OCI-LY7 (cell line): ENCODE data around the gene GRK5. TPM values are rescaled to one million over a fixed set of nuclear protein-coding genes. Genes with fewer than 3 reads are reported as not detected.

Experiments
- BruUV-seq: library from RNA; stranded (reverse); fragments of 400-500 nt; replicated peaks from 2 replicates; lab custom pipeline; 2021; lab: Mats Ljungman, UMichigan
- CTCF ChIA-PET: fragments of 300-600 bp; sonication (Branson Sonifier 250); formaldehyde crosslinking; loops from one replicate; lab custom pipeline; 2022; ENCODE audit warnings: antibody characterized with exemption; ENCODE audit not compliant: unreplicated experiment; lab: Charles Lee
- POLR2A ChIA-PET: fragments of 300-600 bp; sonication (Branson Sonifier 250); formaldehyde crosslinking; loops from one replicate; lab custom pipeline; 2022; ENCODE audit warnings: antibody characterized with exemption; lab: Charles Lee
- DNase-seq: peaks from one replicate; pipeline ENCODE4 v3.0.0-alpha.2; 2015; ENCODE audit warnings: low spot score
- H2AFZ ChIP-seq: fragments of 200-600 bp; sonication (generic), shearing (Covaris generic); 2 replicates; pipeline ENCODE4 v1.6.1; 2014; ENCODE audit warnings: mild to moderate bottlenecking, antibody characterized with exemption, low read length, moderate library complexity
- H3K27ac ChIP-seq: fragments of 200-600 bp; sonication (generic); 2 replicates; pipeline ENCODE4 v1.5.1; 2014; ENCODE audit warnings: mixed run types, low read depth, mild to moderate bottlenecking, moderate library complexity, low read length, inconsistent platforms; ENCODE audit not compliant: poor library complexity, severe bottlenecking
- H3K36me3 ChIP-seq: fragments of 200-600 bp; sonication (generic); 2 replicates; pipeline ENCODE4 v1.6.1; 2014; ENCODE audit warnings: mild to moderate bottlenecking, antibody characterized with exemption, low read length, moderate library complexity, mixed read lengths; ENCODE audit not compliant: insufficient read depth
- H3K4me1 ChIP-seq: fragments of 200-600 bp; sonication (generic); 2 replicates; pipeline ENCODE4 v1.5.1; 2014; ENCODE audit warnings: mild to moderate bottlenecking, low read length; ENCODE audit not compliant: insufficient read depth, poor library complexity, severe bottlenecking
- H3K4me2 ChIP-seq: fragments of 200-600 bp; sonication (generic); 2 replicates; pipeline ENCODE4 v1.6.1; 2014; ENCODE audit warnings: mild to moderate bottlenecking, low read length
- H3K4me3 ChIP-seq: fragments of 200-600 bp; sonication (generic); 2 replicates; pipeline ENCODE4 v1.5.1; 2014; ENCODE audit warnings: mild to moderate bottlenecking, low read depth, low read length; ENCODE audit not compliant: poor library complexity, severe bottlenecking
- H3K79me2 ChIP-seq: fragments of 200-600 bp; sonication (generic); 2 replicates; pipeline ENCODE4 v1.6.1; 2016; ENCODE audit warnings: low read depth, mild to moderate bottlenecking, low read length, moderate library complexity, mixed read lengths; ENCODE audit not compliant: insufficient read depth
- H3K9me2 ChIP-seq: fragments of 200-600 bp; sonication (generic); 2 replicates; pipeline ENCODE4 v1.6.1; 2016; ENCODE audit warnings: mild to moderate bottlenecking, low read length, mixed read lengths; ENCODE audit not compliant: insufficient read depth
- H3K9me3 ChIP-seq: fragments of 200-600 bp; sonication (generic); 2 replicates; pipeline ENCODE4 v1.6.1; 2014; ENCODE audit warnings: mild to moderate bottlenecking, mixed run types, low read length, mixed read lengths
- H4K20me1 ChIP-seq: fragments of 200-600 bp; sonication (generic); 2 replicates; pipeline ENCODE4 v1.6.1; 2014; ENCODE audit warnings: mild to moderate bottlenecking, antibody characterized with exemption, low read length, moderate library complexity, mixed read lengths; ENCODE audit not compliant: insufficient read depth
- EZH2phosphoT487 ChIP-seq: fragments of 200-600 bp; sonication (generic); IDR thresholded peaks from 2 replicates; pipeline ENCODE4 v1.6.1; 2018; ENCODE audit warnings: low read depth, borderline replicate concordance, mild to moderate bottlenecking, mixed run types, antibody characterized with exemption, low read length, moderate library complexity, mixed read lengths
- intact Hi-C: fragments of 100-400 bp; cut with micrococcal nuclease; formaldehyde crosslinking; loops from one replicate; pipeline ENCODE4 v1.10.0; 2022; ENCODE audit not compliant: unreplicated experiment
- total RNA-seq, 2 experiments: library from RNA; depleted of rRNA in 1 of 2; stranded (reverse); fragments of >200 nt in 1 of 2; shearing (Covaris generic) in 1 of 2; gene quantifications; 2 replicates each; pipeline ENCODE4 v1.2.3, GENCODE V29; 2014 to 2022
- TF ChIP-seq, protein P1 (sequence below): fragments of 200-600 bp; sonication (generic); conservative IDR thresholded peaks from 2 replicates; pipeline ENCODE4 v1.5.1; 2014; ENCODE audit warnings: mild to moderate bottlenecking, antibody characterized with exemption, low read length, moderate library complexity, mixed read lengths

GRK5 gene
- total RNA-seq, 2 experiments from 2014 or later = 4.7 to 10.2 TPM

DNA sequence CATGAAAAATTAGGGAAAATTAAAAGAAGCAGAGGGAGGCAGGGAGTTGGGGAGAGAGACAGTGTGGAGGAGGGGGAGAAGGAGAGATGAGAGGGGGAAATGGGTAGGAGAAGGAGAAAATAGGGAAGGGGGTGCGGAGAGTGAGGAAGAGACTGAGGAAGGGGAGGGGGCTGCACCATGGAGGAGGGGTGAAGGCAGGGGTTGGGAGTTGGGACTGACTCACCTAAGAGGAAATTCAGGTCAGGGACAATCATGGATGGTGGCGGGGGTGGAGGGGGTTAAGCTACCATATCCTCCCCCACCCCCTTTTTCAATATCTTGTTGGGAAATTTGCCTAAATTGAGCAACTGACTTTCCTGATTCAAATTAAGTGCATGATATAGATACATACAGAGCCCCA, 8.0 kb downstream of the GRK5 start:
- H3K27ac ChIP-seq = no peak overlapping the region
- H3K4me1 ChIP-seq = no peaks in the 10 kb centered on the region
- no TSS peak for BruUV-seq
- H3K4me2 ChIP-seq = no peak overlapping the region
- no peak for DNase-seq
- H3K36me3 ChIP-seq = no peaks in the 10 kb centered on the region
- no peaks in the 10 kb centered on the region for H3K9me3 ChIP-seq
- intact Hi-C loops = no loop called here
- no peaks in the 10 kb centered on the region for H4K20me1 ChIP-seq
- TF ChIP-seq EZH2phosphoT487 = no peak
- TF ChIP-seq, protein P1, sequence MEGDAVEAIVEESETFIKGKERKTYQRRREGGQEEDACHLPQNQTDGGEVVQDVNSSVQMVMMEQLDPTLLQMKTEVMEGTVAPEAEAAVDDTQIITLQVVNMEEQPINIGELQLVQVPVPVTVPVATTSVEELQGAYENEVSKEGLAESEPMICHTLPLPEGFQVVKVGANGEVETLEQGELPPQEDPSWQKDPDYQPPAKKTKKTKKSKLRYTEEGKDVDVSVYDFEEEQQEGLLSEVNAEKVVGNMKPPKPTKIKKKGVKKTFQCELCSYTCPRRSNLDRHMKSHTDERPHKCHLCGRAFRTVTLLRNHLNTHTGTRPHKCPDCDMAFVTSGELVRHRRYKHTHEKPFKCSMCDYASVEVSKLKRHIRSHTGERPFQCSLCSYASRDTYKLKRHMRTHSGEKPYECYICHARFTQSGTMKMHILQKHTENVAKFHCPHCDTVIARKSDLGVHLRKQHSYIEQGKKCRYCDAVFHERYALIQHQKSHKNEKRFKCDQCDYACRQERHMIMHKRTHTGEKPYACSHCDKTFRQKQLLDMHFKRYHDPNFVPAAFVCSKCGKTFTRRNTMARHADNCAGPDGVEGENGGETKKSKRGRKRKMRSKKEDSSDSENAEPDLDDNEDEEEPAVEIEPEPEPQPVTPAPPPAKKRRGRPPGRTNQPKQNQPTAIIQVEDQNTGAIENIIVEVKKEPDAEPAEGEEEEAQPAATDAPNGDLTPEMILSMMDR = no peak
- no peak overlapping the region for H2AFZ ChIP-seq
- no peaks in the 10 kb centered on the region for H3K79me2 ChIP-seq
- CTCF ChIA-PET = no interaction called here
- no peaks in the 10 kb centered on the region for H3K9me2 ChIP-seq
- POLR2A ChIA-PET = no interaction called here
- H3K4me3 ChIP-seq = no peak overlapping the region

DNA sequence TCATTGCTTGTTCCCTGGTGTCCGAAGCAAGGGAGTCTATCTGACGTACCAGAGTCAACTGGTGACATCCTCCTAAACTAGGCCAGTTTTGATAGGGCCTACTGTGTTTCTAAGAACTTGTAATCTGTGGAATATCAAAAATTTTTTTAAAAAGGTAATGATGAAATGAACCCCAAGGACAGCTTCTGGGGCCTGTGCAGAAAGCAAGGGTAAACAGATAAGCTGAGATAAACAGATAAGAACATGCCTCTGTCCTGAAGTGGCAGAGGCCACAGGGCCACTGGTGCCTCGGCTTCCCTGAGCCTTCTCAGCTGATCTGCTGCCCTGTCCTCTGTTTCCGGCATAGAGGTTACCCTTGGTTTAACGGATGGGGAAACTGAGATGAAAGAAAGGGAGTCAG, 8.8 kb downstream of the GRK5 start:
- CTCF ChIA-PET = no interaction called here
- no peaks in the 10 kb centered on the region for H4K20me1 ChIP-seq

GRCh38 chr10:119217401-119217800, 10.0 kb downstream of the GRK5 start:
- no peaks in the 10 kb centered on the region for H3K4me1 ChIP-seq
- no peak for DNase-seq
- intact Hi-C loops = no loop called here
- no peak overlapping the region for H3K4me3 ChIP-seq
- H3K79me2 ChIP-seq = no peaks in the 10 kb centered on the region
- no peaks in the 10 kb centered on the region for H3K9me2 ChIP-seq
- POLR2A ChIA-PET = interaction anchor here (0.7 kb wide), 1 partner anchor 784 kb away, joined by 3 read pairs; no protein-coding TSS in a partner anchor
- no peaks in the 10 kb centered on the region for H4K20me1 ChIP-seq
- H2AFZ ChIP-seq = no peak overlapping the region
- TF ChIP-seq EZH2phosphoT487 = no peak
- TF ChIP-seq, protein P1 = no peak
- no peaks in the 10 kb centered on the region for H3K36me3 ChIP-seq
- no peak overlapping the region for H3K4me2 ChIP-seq
- CTCF ChIA-PET = no interaction called here
- BruUV-seq = no TSS peak
- H3K9me3 ChIP-seq = no peaks in the 10 kb centered on the region
- H3K27ac ChIP-seq = no peak overlapping the region

More for the DNA sequence above, 8.8 kb downstream of the GRK5 start:
- H3K4me1 ChIP-seq = no peaks in the 10 kb centered on the region
- BruUV-seq = no TSS peak
- H3K4me3 ChIP-seq = no peak overlapping the region
- DNase-seq = no peak
- no peak overlapping the region for H3K27ac ChIP-seq
- POLR2A ChIA-PET = no interaction called here
- no peak overlapping the region for H3K4me2 ChIP-seq
- H3K9me2 ChIP-seq = no peaks in the 10 kb centered on the region
- intact Hi-C loops = no loop called here
- no peaks in the 10 kb centered on the region for H3K79me2 ChIP-seq
- H2AFZ ChIP-seq = no peak overlapping the region
- no peaks in the 10 kb centered on the region for H3K36me3 ChIP-seq
- TF ChIP-seq EZH2phosphoT487 = no peak
- TF ChIP-seq, protein P1 = no peak
- H3K9me3 ChIP-seq = no peaks in the 10 kb centered on the region
